Activated CD8-positive, alpha-beta memory T cell treated with anti-CD3 and anti-CD28 coated beads, Interleukin-2, amount 50 U/mL, for 24 hours (primary cell): ENCODE data around the gene CYS1.
"Not testable (repeated sequence)": the region's sequence is repeated elsewhere in the genome, so short reads cannot be mapped to it uniquely, and the experiment has no call there.

Experiments
- DNase-seq: peaks from one replicate; pipeline ENCODE4 v3.0.0-alpha.2; 2020; ENCODE audit errors: extremely low read depth

CYS1 gene

GRCh38 chr2:10013651-10014417 lies 66.4 kb downstream of the CYS1 start:
- DNase-seq = not testable (repeated sequence)

- no peak for DNase-seq
Observed at GRCh38 chr2:10012963-10013461, 67.2 kb downstream of the CYS1 start.

- not testable (repeated sequence) for DNase-seq
Observed at GRCh38 chr2:10012366-10012962, 67.7 kb downstream of the CYS1 start.

GRCh38 chr2:10011606-10012325 lies 68.4 kb downstream of the CYS1 start:
- DNase-seq = not testable (repeated sequence)

GRCh38 chr2:10010861-10011605 lies 69.2 kb downstream of the CYS1 start:
- not testable (repeated sequence) for DNase-seq

GRCh38 chr2:10009811-10010781 lies 70.1 kb downstream of the CYS1 start:
- DNase-seq = no peak

- no peak for DNase-seq
Observed at GRCh38 chr2:10009271-10009810, 70.9 kb downstream of the CYS1 start.

GRCh38 chr2:10008809-10009176 lies 71.4 kb downstream of the CYS1 start:
- DNase-seq = no peak

GRCh38 chr2:10007921-10008808 lies 72.0 kb downstream of the CYS1 start:
- no peak for DNase-seq

- DNase-seq = no peak
Observed at GRCh38 chr2:10007435-10007834, 72.8 kb downstream of the CYS1 start.
